SK-N-SH (cell line): ENCODE measurements around the gene GAS6. TPM values are rescaled to one million over a fixed set of nuclear protein-coding genes. Genes with fewer than 3 reads are reported as not detected.

Source experiments
- CTCF ChIA-PET: fragments of 300-600, 350-600 bp; formaldehyde crosslinking; extraction: SDS; loops from one replicate; lab custom pipeline; 2021; lab: Yijun Ruan, JAX
- POLR2A ChIA-PET: fragments of 350-600 bp; sonication (Branson Sonifier 250); formaldehyde crosslinking; extraction: SDS; loops from one replicate; lab custom pipeline; 2020; ENCODE audit warnings: antibody characterized with exemption, inconsistent platforms; lab: Yijun Ruan, JAX
- DNase-seq: peaks from one replicate; pipeline ENCODE4 v3.0.0; 2012
- H2AFZ ChIP-seq: fragments of 200-600 bp; sonication (generic); 2 replicates; pipeline ENCODE4 v1.8.1; 2016; ENCODE audit warnings: antibody characterized with exemption, mild to moderate bottlenecking, low read depth
- H3F3A ChIP-seq: fragments of 200-600 bp; sonication (generic); replicated peaks from 2 replicates; pipeline ENCODE3; 2016; ENCODE audit warnings: antibody characterized with exemption, mild to moderate bottlenecking; ENCODE audit not compliant: insufficient read depth
- H3K27ac ChIP-seq, 2 experiments: fragments of 200-500 bp in 1 of 2; fragments of 200-600 bp in 1 of 2; sonication (Bioruptor generic) in 1 of 2; sonication (generic), shearing (Covaris generic) in 1 of 2; 2 replicates each; pipeline versions ENCODE4 v1.5.1 to v1.6.1; 2014 to 2016; ENCODE audit warnings: low read depth in 2 of 2, inconsistent platforms in 1 of 2, low read length in 1 of 2, mild to moderate bottlenecking in 1 of 2, mixed read lengths in 1 of 2
- H3K27me3 ChIP-seq: fragments of 200-600 bp; sonication (generic), shearing (Covaris generic); 2 replicates; pipeline ENCODE4 v1.6.1; 2016; ENCODE audit warnings: mixed run types; ENCODE audit not compliant: insufficient read depth
- H3K36me3 ChIP-seq, 2 experiments: fragments of 200-500 bp in 1 of 2; fragments of 200-600 bp in 1 of 2; sonication (Bioruptor generic) in 1 of 2; sonication (generic) in 1 of 2; replicated peaks in 1 of 2; 2 replicates each; pipeline versions ENCODE3 to v1.5.1; 2014 to 2016; ENCODE audit warnings: low read length in 1 of 2, mild to moderate bottlenecking in 1 of 2; ENCODE audit not compliant: insufficient read depth in 2 of 2, control insufficient read depth in 1 of 2
- H3K4me1 ChIP-seq, 2 experiments: fragments of 200-500 bp in 1 of 2; fragments of 200-600 bp in 1 of 2; sonication (Bioruptor generic) in 1 of 2; sonication (generic), shearing (Covaris generic) in 1 of 2; 2 replicates each; pipeline versions ENCODE4 v1.5.1 to v1.6.1; 2014 to 2016; ENCODE audit warnings: low read depth in 1 of 2, low read length in 1 of 2, mixed run types in 1 of 2; ENCODE audit not compliant: insufficient read depth in 2 of 2, control insufficient read depth in 1 of 2
- H3K4me2 ChIP-seq: fragments of 200-600 bp; sonication (generic), shearing (Covaris generic); 2 replicates; pipeline ENCODE4 v1.6.1; 2017; ENCODE audit warnings: mixed run types
- H3K4me3 ChIP-seq, 2 experiments: fragments of 200-500 bp in 1 of 2; fragments of 200-600 bp in 1 of 2; sonication (Bioruptor generic) in 1 of 2; sonication (generic), shearing (Covaris generic) in 1 of 2; 2 replicates each; pipeline versions ENCODE4 v1.5.1 to v1.8.1; 2014 to 2016; ENCODE audit warnings: low read depth in 2 of 2, inconsistent platforms in 1 of 2, low read length in 1 of 2, mild to moderate bottlenecking in 1 of 2, mixed read lengths in 1 of 2, moderate library complexity in 1 of 2
- H3K79me2 ChIP-seq: fragments of 200-600 bp; sonication (generic); 2 replicates; pipeline ENCODE4 v1.8.1; 2017; ENCODE audit warnings: mild to moderate bottlenecking; ENCODE audit not compliant: insufficient read depth
- H3K9ac ChIP-seq: fragments of 200-600 bp; sonication (generic); 2 replicates; pipeline ENCODE4 v1.6.1; 2017; ENCODE audit warnings: mixed run types
- H3K9me2 ChIP-seq: fragments of 200-600 bp; sonication (generic); 2 replicates; pipeline ENCODE4 v1.6.1; 2017; ENCODE audit warnings: mixed run types
- H3K9me3 ChIP-seq: fragments of 200-600 bp; sonication (generic); 2 replicates; pipeline ENCODE4 v1.6.1; 2017; ENCODE audit warnings: mixed run types, mild to moderate bottlenecking, moderate library complexity
- H4K20me1 ChIP-seq: fragments of 200-600 bp; sonication (generic); 2 replicates; pipeline ENCODE4 v1.6.1; 2017; ENCODE audit warnings: mild to moderate bottlenecking, mixed run types; ENCODE audit not compliant: insufficient read depth
- ELF1 ChIP-seq: IDR thresholded peaks from 2 replicates; pipeline ENCODE4 v1.4.0; 2012
- FOSL2 ChIP-seq: IDR thresholded peaks from 2 replicates; pipeline ENCODE4 v1.4.0; 2012; ENCODE audit warnings: low read depth, mild to moderate bottlenecking, moderate library complexity, borderline replicate concordance
- FOXM1 ChIP-seq: IDR thresholded peaks from 2 replicates; pipeline ENCODE4 v1.4.0; 2012; ENCODE audit warnings: low read depth, mild to moderate bottlenecking
- GATA2 ChIP-seq: sonication (generic); formaldehyde crosslinking; IDR thresholded peaks from 2 replicates; pipeline ENCODE4 v1.5.0; 2020; ENCODE audit warnings: mild to moderate bottlenecking, missing genetic modification reagents
- JUND ChIP-seq: IDR thresholded peaks from 2 replicates; pipeline ENCODE4 v1.4.0; 2012
- MXI1 ChIP-seq: IDR thresholded peaks from 2 replicates; pipeline ENCODE4 v1.6.1; 2012; ENCODE audit warnings: mild to moderate bottlenecking, low read depth, low read length, improper control_type of control experiment
- NFIC ChIP-seq: IDR thresholded peaks from 2 replicates; pipeline ENCODE4 v1.4.0; 2012; ENCODE audit warnings: borderline replicate concordance
- NRF1 ChIP-seq: IDR thresholded peaks from 2 replicates; pipeline ENCODE4 v1.6.1; 2012; ENCODE audit warnings: low read depth, mild to moderate bottlenecking, low read length
- RAD21 ChIP-seq: IDR thresholded peaks from 2 replicates; pipeline ENCODE4 v1.6.1; 2012; ENCODE audit warnings: mild to moderate bottlenecking, low read length
- SIN3A ChIP-seq: IDR thresholded peaks from 2 replicates; pipeline ENCODE4 v1.6.1; 2012; ENCODE audit warnings: low read depth, mild to moderate bottlenecking, low read length, moderate library complexity, borderline replicate concordance
- SMC3 ChIP-seq: IDR thresholded peaks from 2 replicates; pipeline ENCODE4 v1.6.1; 2012; ENCODE audit warnings: low read depth, low read length, improper control_type of control experiment
- TAF1 ChIP-seq: IDR thresholded peaks from 2 replicates; pipeline ENCODE4 v1.6.1; 2012; ENCODE audit warnings: low read depth, mild to moderate bottlenecking, low read length, moderate library complexity, borderline replicate concordance
- TCF12 ChIP-seq: IDR thresholded peaks from 2 replicates; pipeline ENCODE4 v1.4.0; 2012
- WGBS: methylation state at CpG from one replicate; pipeline ENCODE4 v1.1.6; 2017; ENCODE audit warnings: low lambda C conversion rate; 5-methylcytosine and 5-hydroxymethylcytosine counted together
- polyA plus RNA-seq, 3 experiments: library from polyadenylated mRNA; depleted of rRNA; stranded (reverse); fragments of >200 nt; gene quantifications; 2 replicates each; pipeline ENCODE4 v1.2.3, GENCODE V29; 2012
- TF ChIP-seq, protein P1 (sequence below): IDR thresholded peaks from 2 replicates; pipeline ENCODE4 v1.6.1; 2012; ENCODE audit warnings: mild to moderate bottlenecking, low read depth, low read length, moderate library complexity
- TF ChIP-seq, protein P2 (sequence below): IDR thresholded peaks from 2 replicates; pipeline ENCODE4 v1.4.0; 2012; ENCODE audit warnings: low read depth
- TF ChIP-seq, protein P3 (sequence below): fragments of 150-350 bp; IDR thresholded peaks from 2 replicates; pipeline ENCODE4 v1.6.1; 2017; ENCODE audit warnings: antibody characterized with exemption, low read length, low read depth, borderline replicate concordance
- TF ChIP-seq, protein P4 (sequence below): IDR thresholded peaks from 2 replicates; pipeline ENCODE4 v1.4.0; 2012; ENCODE audit warnings: low read depth, borderline replicate concordance
- TF ChIP-seq, protein P5 (sequence below): IDR thresholded peaks from 2 replicates; pipeline ENCODE4; 2012

The GAS6 gene
- polyA plus RNA-seq, 1 of the 3 experiments (the other 2 are of a cell fraction), result 380 TPM

DNA sequence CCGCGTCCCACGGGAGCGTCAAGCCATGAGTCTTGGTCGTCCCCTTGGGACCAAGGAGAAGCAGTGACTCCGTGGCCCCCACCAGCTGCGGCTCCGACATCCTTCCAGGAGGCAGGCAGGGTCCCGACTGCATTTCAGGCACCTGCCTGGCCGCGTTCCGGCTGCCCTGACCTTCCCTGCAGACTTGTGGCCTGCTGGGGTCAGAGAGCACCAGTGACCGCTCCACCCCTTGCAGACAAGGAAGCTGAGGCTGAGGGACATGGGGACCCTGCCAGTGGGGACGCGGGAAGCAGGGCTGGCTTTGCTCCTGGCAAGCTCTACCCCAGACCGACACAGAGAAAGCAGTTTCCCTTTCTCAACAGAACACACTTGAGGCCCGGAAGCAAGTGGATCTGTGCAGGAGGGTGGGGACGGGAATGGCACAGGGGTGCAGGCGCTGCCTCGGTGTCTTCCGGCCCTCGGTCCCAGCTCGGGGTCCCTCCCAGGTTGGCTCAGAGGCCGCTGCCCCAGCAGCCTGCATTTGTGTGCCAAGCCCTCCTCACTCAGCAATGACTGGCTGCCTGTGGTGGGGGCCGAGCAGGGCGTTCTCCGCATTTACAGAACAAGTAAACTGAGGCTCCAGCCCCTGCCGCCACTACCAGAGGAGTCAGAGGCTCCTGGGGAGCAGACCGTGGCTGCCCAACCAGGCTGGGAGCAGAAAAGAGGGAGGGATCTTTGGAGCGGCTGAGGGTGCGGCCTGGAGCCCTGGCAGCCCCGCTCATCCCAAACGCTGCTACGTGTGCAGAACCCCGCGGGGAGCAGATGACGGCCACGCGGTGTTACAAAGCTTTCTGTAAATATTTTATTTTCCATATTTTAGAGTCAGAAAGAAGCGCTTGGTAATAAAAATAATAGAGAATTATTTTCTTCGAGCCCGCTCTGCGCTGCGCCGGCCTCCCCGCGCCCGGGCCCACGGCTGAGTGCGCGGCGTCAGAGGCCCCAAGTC lies 43.9 kb downstream of the GAS6 start:
- CTCF ChIA-PET, result interaction anchor here (0.8 to 3.6 kb wide), 18 partner anchors 15 to 409 kb away, joined by 3 to 15 read pairs (median 3); partner anchors contain the start of genes GAS6 and RASA3
- peak overlapping the region; percentile 83; the same call in 1 of the 2 replicates for H3K4me2 ChIP-seq
- peaks cover 0 to 17% of the 10 kb centered on the region in 2 experiments for H3K36me3 ChIP-seq
- no peak for DNase-seq
- 92% methylated on average over 31 of the region's 52 CpGs for WGBS
- H2AFZ ChIP-seq, result no peak overlapping the region
- POLR2A ChIA-PET, result interaction anchor here (2.5 kb wide), 1 partner anchor 18 kb away, joined by 8 read pairs; no protein-coding TSS in a partner anchor
- peak overlapping the region in 1 of 2 experiments; percentile 46; a peak in 1 of 4 replicates for H3K4me3 ChIP-seq
- no peaks in the 10 kb centered on the region for H3K9me2 ChIP-seq
- peak overlapping the region; percentile 93 to 98 for H3K27ac ChIP-seq
- H3K9ac ChIP-seq, result peak overlapping the region; percentile 53; the same call in 1 of the 2 replicates
- H4K20me1 ChIP-seq, result no peaks in the 10 kb centered on the region
- H3K79me2 ChIP-seq, result no peaks in the 10 kb centered on the region; the same call in 1 of the 2 replicates
- peaks cover 28 to 44% of the 10 kb centered on the region in 2 experiments; a peak in 3 of 4 replicates for H3K4me1 ChIP-seq
- H3F3A ChIP-seq, result peaks cover 38% of the 10 kb centered on the region
- H3K9me3 ChIP-seq, result no peaks in the 10 kb centered on the region
- H3K27me3 ChIP-seq, result no peaks in the 10 kb centered on the region
- no peak for TF ChIP-seq SIN3A
- TF ChIP-seq RAD21, result no peak
- no peak for TF ChIP-seq TCF12
- no peak for TF ChIP-seq ELF1
- TF ChIP-seq, protein P1, sequence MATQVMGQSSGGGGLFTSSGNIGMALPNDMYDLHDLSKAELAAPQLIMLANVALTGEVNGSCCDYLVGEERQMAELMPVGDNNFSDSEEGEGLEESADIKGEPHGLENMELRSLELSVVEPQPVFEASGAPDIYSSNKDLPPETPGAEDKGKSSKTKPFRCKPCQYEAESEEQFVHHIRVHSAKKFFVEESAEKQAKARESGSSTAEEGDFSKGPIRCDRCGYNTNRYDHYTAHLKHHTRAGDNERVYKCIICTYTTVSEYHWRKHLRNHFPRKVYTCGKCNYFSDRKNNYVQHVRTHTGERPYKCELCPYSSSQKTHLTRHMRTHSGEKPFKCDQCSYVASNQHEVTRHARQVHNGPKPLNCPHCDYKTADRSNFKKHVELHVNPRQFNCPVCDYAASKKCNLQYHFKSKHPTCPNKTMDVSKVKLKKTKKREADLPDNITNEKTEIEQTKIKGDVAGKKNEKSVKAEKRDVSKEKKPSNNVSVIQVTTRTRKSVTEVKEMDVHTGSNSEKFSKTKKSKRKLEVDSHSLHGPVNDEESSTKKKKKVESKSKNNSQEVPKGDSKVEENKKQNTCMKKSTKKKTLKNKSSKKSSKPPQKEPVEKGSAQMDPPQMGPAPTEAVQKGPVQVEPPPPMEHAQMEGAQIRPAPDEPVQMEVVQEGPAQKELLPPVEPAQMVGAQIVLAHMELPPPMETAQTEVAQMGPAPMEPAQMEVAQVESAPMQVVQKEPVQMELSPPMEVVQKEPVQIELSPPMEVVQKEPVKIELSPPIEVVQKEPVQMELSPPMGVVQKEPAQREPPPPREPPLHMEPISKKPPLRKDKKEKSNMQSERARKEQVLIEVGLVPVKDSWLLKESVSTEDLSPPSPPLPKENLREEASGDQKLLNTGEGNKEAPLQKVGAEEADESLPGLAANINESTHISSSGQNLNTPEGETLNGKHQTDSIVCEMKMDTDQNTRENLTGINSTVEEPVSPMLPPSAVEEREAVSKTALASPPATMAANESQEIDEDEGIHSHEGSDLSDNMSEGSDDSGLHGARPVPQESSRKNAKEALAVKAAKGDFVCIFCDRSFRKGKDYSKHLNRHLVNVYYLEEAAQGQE, result no peak
- TF ChIP-seq FOSL2, result no peak
- no peak for TF ChIP-seq NRF1
- no peak for TF ChIP-seq NFIC
- TF ChIP-seq, protein P2, sequence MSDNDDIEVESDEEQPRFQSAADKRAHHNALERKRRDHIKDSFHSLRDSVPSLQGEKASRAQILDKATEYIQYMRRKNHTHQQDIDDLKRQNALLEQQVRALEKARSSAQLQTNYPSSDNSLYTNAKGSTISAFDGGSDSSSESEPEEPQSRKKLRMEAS, result no peak
- TF ChIP-seq GATA2 (CRISPR knock-in tag), result no peak
- TF ChIP-seq FOXM1, result no peak
- TF ChIP-seq, all 33 proteins: peak for 0

DNA sequence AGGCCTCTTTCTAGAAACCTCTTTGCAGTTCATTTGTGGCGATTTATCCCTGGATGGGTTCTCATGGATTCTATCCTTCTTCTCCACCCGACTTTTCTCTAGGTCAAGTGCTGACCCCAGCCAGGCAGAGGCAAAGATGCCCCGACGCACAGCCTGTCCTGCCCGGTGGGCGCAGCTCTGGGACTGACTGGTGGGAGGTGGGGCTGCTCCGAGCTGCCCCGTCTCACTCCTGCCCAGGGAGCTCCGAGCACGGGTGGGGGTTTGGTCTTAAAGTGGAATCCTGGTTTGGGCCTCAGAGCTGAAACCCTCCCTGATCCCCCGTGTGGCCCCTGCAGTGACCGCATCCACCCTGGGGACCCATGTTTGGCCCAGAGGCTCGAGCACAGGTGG lies 44.5 kb downstream of the GAS6 start:
- 98% methylated on average over 6 of the region's 13 CpGs for WGBS
- CTCF ChIA-PET, result interaction anchor here (0.6 to 3.6 kb wide), 10 partner anchors 20 to 409 kb away, joined by 3 to 15 read pairs (median 4); partner anchors contain the start of genes GAS6 and RASA3
- H3K9ac ChIP-seq, result no peak overlapping the region
- H3F3A ChIP-seq, result peaks cover 38% of the 10 kb centered on the region
- H3K36me3 ChIP-seq, result peaks cover 0 to 17% of the 10 kb centered on the region in 2 experiments
- H3K4me1 ChIP-seq, result peaks cover 30 to 44% of the 10 kb centered on the region in 2 experiments; a peak in 3 of 4 replicates
- H3K4me3 ChIP-seq, result no peak overlapping the region
- DNase-seq, result no peak
- H3K27ac ChIP-seq, result peak overlapping the region in 1 of 2 experiments; percentile 98; a peak in 1 of 4 replicates
- no peaks in the 10 kb centered on the region; the same call in 1 of the 2 replicates for H3K79me2 ChIP-seq
- H2AFZ ChIP-seq, result no peak overlapping the region
- POLR2A ChIA-PET, result interaction anchor here (2.5 kb wide), 1 partner anchor 18 kb away, joined by 8 read pairs; no protein-coding TSS in a partner anchor
- no peaks in the 10 kb centered on the region for H3K27me3 ChIP-seq
- TF ChIP-seq TAF1, result no peak
- no peak for TF ChIP-seq JUND
- no peak for TF ChIP-seq NFIC
- TF ChIP-seq, protein P3, sequence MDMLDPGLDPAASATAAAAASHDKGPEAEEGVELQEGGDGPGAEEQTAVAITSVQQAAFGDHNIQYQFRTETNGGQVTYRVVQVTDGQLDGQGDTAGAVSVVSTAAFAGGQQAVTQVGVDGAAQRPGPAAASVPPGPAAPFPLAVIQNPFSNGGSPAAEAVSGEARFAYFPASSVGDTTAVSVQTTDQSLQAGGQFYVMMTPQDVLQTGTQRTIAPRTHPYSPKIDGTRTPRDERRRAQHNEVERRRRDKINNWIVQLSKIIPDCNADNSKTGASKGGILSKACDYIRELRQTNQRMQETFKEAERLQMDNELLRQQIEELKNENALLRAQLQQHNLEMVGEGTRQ, result no peak
- no peak for TF ChIP-seq SMC3
- TF ChIP-seq, protein P4, sequence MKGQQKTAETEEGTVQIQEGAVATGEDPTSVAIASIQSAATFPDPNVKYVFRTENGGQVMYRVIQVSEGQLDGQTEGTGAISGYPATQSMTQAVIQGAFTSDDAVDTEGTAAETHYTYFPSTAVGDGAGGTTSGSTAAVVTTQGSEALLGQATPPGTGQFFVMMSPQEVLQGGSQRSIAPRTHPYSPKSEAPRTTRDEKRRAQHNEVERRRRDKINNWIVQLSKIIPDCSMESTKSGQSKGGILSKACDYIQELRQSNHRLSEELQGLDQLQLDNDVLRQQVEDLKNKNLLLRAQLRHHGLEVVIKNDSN, result no peak
- no peak for TF ChIP-seq RAD21
- TF ChIP-seq MXI1, result no peak
- TF ChIP-seq, protein P5, sequence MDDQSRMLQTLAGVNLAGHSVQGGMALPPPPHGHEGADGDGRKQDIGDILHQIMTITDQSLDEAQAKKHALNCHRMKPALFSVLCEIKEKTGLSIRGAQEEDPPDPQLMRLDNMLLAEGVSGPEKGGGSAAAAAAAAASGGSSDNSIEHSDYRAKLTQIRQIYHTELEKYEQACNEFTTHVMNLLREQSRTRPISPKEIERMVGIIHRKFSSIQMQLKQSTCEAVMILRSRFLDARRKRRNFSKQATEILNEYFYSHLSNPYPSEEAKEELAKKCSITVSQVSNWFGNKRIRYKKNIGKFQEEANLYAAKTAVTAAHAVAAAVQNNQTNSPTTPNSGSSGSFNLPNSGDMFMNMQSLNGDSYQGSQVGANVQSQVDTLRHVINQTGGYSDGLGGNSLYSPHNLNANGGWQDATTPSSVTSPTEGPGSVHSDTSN, result no peak
- no peak overlapping the region for H3K4me2 ChIP-seq
- H4K20me1 ChIP-seq, result no peaks in the 10 kb centered on the region
- H3K9me3 ChIP-seq, result no peaks in the 10 kb centered on the region
- H3K9me2 ChIP-seq, result no peaks in the 10 kb centered on the region
